Neuronal stem cell (in vitro differentiated cells): ENCODE measurements around the gene IL13RA2.

Experiments used
- DNase-seq: peaks from one replicate; pipeline ENCODE4 v3.0.0-alpha.2; 2013; ENCODE audit warnings: low spot score
- H2AFZ ChIP-seq: one replicate; pipeline ENCODE4 v1.6.1; 2013; ENCODE audit warnings: mild to moderate bottlenecking, low read length, inconsistent platforms
- H2AK5ac ChIP-seq: 2 replicates; pipeline ENCODE4 v1.6.1; 2013; ENCODE audit warnings: low read depth, mild to moderate bottlenecking, inconsistent platforms, low read length, moderate library complexity, mixed read lengths
- H2BK120ac ChIP-seq: 2 replicates; pipeline ENCODE4 v1.6.1; 2013; ENCODE audit warnings: low read depth, mild to moderate bottlenecking, inconsistent platforms, low read length, moderate library complexity, mixed read lengths
- H2BK12ac ChIP-seq: one replicate; pipeline ENCODE4 v1.6.1; 2013; ENCODE audit warnings: low read length, inconsistent platforms
- H2BK15ac ChIP-seq: 2 replicates; pipeline ENCODE4 v1.6.1; 2013; ENCODE audit warnings: mild to moderate bottlenecking, low read length, inconsistent platforms, mixed read lengths
- H2BK5ac ChIP-seq: one replicate; pipeline ENCODE4 v1.6.1; 2013; ENCODE audit warnings: inconsistent platforms, mild to moderate bottlenecking, low read length, moderate library complexity
- H3K14ac ChIP-seq: one replicate; pipeline ENCODE4 v1.6.1; 2013; ENCODE audit warnings: low read length, inconsistent platforms
- H3K18ac ChIP-seq: 2 replicates; pipeline ENCODE4 v1.6.1; 2013; ENCODE audit warnings: low read length, inconsistent platforms
- H3K23ac ChIP-seq: 2 replicates; pipeline ENCODE4 v1.6.1; 2013; ENCODE audit warnings: low read depth, mild to moderate bottlenecking, mixed read lengths, low read length, inconsistent platforms; ENCODE audit not compliant: poor library complexity
- H3K27ac ChIP-seq: replicated peaks from 3 replicates; pipeline ENCODE4 v1.5.1; 2013; ENCODE audit warnings: low read length, inconsistent platforms
- H3K27me3 ChIP-seq, 3 experiments: 2 replicates each; pipeline ENCODE4 v1.6.1; 2013; ENCODE audit warnings: low read length in 3 of 3, mild to moderate bottlenecking in 2 of 3, inconsistent platforms in 1 of 3, low read depth in 1 of 3, mixed read lengths in 1 of 3, moderate library complexity in 1 of 3; ENCODE audit not compliant: control insufficient read depth in 3 of 3, insufficient read depth in 3 of 3
- H3K36me3 ChIP-seq, 2 donors: replicated peaks in 1 of 2; 2 replicates each; pipeline ENCODE4 v1.6.1; 2013; ENCODE audit warnings: low read length in 2 of 2; ENCODE audit not compliant: control insufficient read depth in 2 of 2, insufficient read depth in 2 of 2
- H3K4ac ChIP-seq: 2 replicates; pipeline ENCODE4 v1.6.1; 2013; ENCODE audit warnings: inconsistent platforms, mild to moderate bottlenecking, low read length, moderate library complexity
- H3K4me1 ChIP-seq, 2 donors: 1 replicate in 1 of 2; 2 replicates in 1 of 2; pipeline ENCODE4 v1.6.1; 2013; ENCODE audit warnings: low read length in 2 of 2, low read depth in 1 of 2; ENCODE audit not compliant: control insufficient read depth in 2 of 2, insufficient read depth in 1 of 2
- H3K4me2 ChIP-seq: one replicate; pipeline ENCODE4 v1.6.1; 2013; ENCODE audit warnings: mild to moderate bottlenecking, low read length, inconsistent platforms; ENCODE audit not compliant: insufficient read depth, poor library complexity, severe bottlenecking
- H3K4me3 ChIP-seq, 2 donors: 2 replicates each; pipeline ENCODE4 v1.5.1; 2013; ENCODE audit warnings: low read length in 2 of 2, mild to moderate bottlenecking in 2 of 2, inconsistent platforms in 1 of 2, moderate library complexity in 1 of 2
- H3K79me1 ChIP-seq: one replicate; pipeline ENCODE4 v1.6.1; 2013; ENCODE audit warnings: low read depth, mild to moderate bottlenecking, inconsistent platforms, low read length, moderate library complexity
- H3K9ac ChIP-seq: one replicate; pipeline ENCODE4 v1.6.1; 2013; ENCODE audit warnings: mild to moderate bottlenecking, low read depth, low read length, inconsistent platforms; ENCODE audit not compliant: poor library complexity
- H3K9me3 ChIP-seq, 2 donors: replicated peaks in 1 of 2; 2 replicates each; pipeline versions ENCODE3 to v1.6.1; 2013; ENCODE audit warnings: low read length in 2 of 2, mild to moderate bottlenecking in 2 of 2, inconsistent platforms in 1 of 2, low read depth in 1 of 2, mixed read lengths in 1 of 2, moderate library complexity in 1 of 2; ENCODE audit not compliant: control insufficient read depth in 2 of 2, insufficient read depth in 1 of 2
- H4K8ac ChIP-seq: one replicate; pipeline ENCODE4 v1.6.1; 2013; ENCODE audit warnings: low read depth, mild to moderate bottlenecking, inconsistent platforms, low read length, moderate library complexity
- H4K91ac ChIP-seq: one replicate; pipeline ENCODE4 v1.6.1; 2013; ENCODE audit warnings: low read length, low read depth, mild to moderate bottlenecking, inconsistent platforms; ENCODE audit not compliant: poor library complexity
- WGBS, 2 donors: extraction: QIAGEN DNeasy Blood & Tissue Kit; methylation state at CpG; one replicate each; pipeline ENCODE4 v1.1.7; 2013; ENCODE audit warnings: missing lambda C conversion rate in 2 of 2, mixed read lengths in 1 of 2; ENCODE audit not compliant: insufficient read length in 2 of 2, insufficient replicate concordance in 1 of 2; ENCODE audit errors: extremely low coverage in 2 of 2; 5-methylcytosine and 5-hydroxymethylcytosine counted together

The IL13RA2 gene

DNA sequence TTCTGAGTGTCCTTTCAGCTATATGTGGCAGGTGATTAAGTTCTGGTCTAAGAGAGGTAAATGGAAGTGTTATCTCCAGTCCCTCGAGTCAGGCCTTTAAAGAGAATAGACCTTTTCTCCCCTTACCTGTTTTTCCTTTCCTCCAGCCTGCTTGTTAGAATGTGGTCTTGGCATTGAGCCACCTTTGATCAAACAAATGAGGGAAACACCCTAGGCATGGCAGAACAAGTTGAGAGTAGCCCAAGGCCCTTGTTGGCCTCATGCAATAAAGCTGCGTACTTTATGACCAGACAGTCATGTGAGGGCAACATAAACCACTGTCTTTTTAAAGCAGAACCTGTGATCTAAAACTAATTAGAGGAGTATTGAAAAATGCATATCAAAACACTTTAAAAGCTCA lies 13.2 kb upstream of the IL13RA2 start:
- Histone ChIP-seq H3K4me1 (no peaks in the 10 kb centered on the region), H3K27me3 (peaks cover 0 to 5% (median 0%) of the 10 kb centered on the region in 3 experiments), H3K27ac (no peak overlapping the region), H2BK120ac (no peak overlapping the region), H2BK12ac (no peak overlapping the region), H3K4me3 (no peak overlapping the region), H3K4ac (no peak overlapping the region), H3K9me3 (no peaks in the 10 kb centered on the region), H3K18ac (no peak overlapping the region), H3K4me2 (no peak overlapping the region), H2BK5ac (no peak overlapping the region), H3K36me3 (no peaks in the 10 kb centered on the region), H4K8ac (no peak overlapping the region), H3K14ac (no peak overlapping the region), H3K23ac (no peak overlapping the region), H3K79me1 (no peaks in the 10 kb centered on the region), H4K91ac (no peak overlapping the region), H2AFZ (no peak overlapping the region), H3K9ac (no peak overlapping the region), H2AK5ac (no peak overlapping the region), H2BK15ac (no peak overlapping the region)
- DNase-seq: no peak
- no CpG with 5 or more reads among the region's 2 CpGs for WGBS, 2 donors

DNA sequence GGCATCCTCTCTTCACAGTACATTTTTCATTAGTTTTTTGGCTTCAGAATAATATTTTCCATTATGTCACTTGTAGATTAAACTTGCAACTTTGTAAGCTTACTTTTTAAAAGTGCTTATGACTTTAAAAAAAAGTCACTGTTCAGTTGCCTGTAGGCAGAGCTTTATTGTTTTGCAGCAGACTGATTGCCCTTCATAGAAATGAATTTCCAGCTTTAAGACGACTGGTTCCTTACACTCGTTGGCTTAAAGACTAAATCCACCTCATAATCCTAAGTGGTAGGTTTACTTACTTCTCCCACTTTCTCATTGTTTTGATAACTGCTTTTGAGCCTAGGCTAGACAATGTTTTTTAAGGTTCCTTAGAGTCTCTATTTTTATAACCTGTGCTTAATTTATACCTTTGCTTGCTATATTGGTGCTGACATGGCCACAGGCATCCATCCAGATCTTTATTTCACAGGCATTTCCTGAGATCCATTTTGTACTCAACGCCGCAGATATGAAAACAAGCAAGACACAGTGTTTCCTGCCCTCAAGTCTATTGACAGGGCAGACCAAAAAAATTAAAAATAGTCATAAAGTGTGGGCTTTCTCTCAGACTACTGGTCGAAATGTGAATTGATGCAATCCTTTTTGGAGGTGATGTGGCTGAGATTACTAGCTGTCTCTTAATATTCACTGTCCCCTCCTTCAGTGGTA lies 12.6 kb upstream of the IL13RA2 start:
- no peak for DNase-seq
- H3K36me3 ChIP-seq: no peaks in the 10 kb centered on the region
- no peak overlapping the region for H3K4ac ChIP-seq
- no peak overlapping the region for H3K18ac ChIP-seq
- H2BK120ac ChIP-seq: no peak overlapping the region
- H2BK5ac ChIP-seq: no peak overlapping the region
- no peak overlapping the region for H2BK15ac ChIP-seq
- no peak overlapping the region for H3K14ac ChIP-seq
- H3K9me3 ChIP-seq: no peaks in the 10 kb centered on the region
- no peaks in the 10 kb centered on the region for H3K79me1 ChIP-seq
- H3K27ac ChIP-seq: no peak overlapping the region
- H4K8ac ChIP-seq: no peak overlapping the region
- no peaks in the 10 kb centered on the region for H3K27me3 ChIP-seq
- H3K4me2 ChIP-seq: no peak overlapping the region
- no peak overlapping the region for H2AK5ac ChIP-seq
- no peak overlapping the region for H2BK12ac ChIP-seq
- H3K4me1 ChIP-seq: no peaks in the 10 kb centered on the region
- WGBS, 2 donors: no CpG with 5 or more reads among the region's 5 CpGs
- H4K91ac ChIP-seq: no peak overlapping the region
- H3K23ac ChIP-seq: no peak overlapping the region
- no peak overlapping the region for H3K9ac ChIP-seq
- no peak overlapping the region for H2AFZ ChIP-seq
- H3K4me3 ChIP-seq: no peak overlapping the region

DNA sequence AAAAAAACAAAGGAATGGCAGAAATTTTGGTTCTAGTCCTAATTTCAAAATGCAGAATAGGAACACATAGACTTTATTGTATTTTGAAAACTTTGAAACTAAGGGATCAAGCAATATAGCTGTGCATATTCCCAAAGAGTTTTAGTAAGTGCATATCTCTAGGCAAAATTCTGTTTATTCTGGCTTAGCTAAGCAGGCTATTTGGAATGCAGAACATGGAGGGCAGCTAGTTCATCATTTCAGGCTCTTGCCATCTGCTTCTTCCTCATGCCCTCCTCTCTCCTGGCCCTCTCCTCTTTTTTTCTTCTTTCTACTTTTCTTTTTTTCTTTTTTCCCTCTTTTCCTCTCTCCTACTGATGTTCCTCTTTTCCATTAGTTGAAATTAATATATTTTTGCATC lies 12.0 kb upstream of the IL13RA2 start:
- Histone ChIP-seq H3K36me3 (no peaks in the 10 kb centered on the region), H3K4me1 (no peaks in the 10 kb centered on the region), H3K4me3 (no peak overlapping the region), H3K27me3 (no peaks in the 10 kb centered on the region), H3K23ac (no peak overlapping the region), H3K79me1 (no peaks in the 10 kb centered on the region), H3K14ac (no peak overlapping the region), H3K27ac (no peak overlapping the region), H2AK5ac (no peak overlapping the region), H4K8ac (no peak overlapping the region), H3K9me3 (no peaks in the 10 kb centered on the region), H2AFZ (no peak overlapping the region), H2BK15ac (no peak overlapping the region), H3K18ac (no peak overlapping the region), H3K9ac (no peak overlapping the region), H3K4me2 (no peak overlapping the region), H4K91ac (no peak overlapping the region), H2BK12ac (no peak overlapping the region), H3K4ac (no peak overlapping the region), H2BK120ac (no peak overlapping the region), H2BK5ac (no peak overlapping the region)
- no peak for DNase-seq

DNA sequence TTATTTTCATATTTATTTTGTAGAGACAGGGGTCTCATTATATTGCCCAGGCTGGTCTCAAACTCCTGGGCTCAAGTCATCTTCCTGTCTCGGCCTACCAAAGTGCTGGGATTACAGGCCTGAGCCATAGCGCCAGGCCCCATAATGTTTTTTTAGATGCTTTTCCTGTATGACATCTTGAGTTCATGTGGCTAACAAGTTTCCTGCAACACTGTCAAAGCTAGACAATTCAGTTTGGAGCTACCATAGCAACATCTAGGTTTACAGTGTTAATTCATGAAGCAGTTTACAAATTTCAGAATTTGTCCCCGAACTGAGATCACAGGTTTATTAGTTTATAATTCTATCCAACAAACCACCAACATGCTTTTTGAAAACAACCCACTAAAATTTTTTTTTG lies 6.4 kb upstream of the IL13RA2 start:
- Histone ChIP-seq H2BK5ac (no peak overlapping the region), H2AFZ (no peak overlapping the region), H4K8ac (no peak overlapping the region), H3K14ac (no peak overlapping the region), H3K27me3 (no peaks in the 10 kb centered on the region), H4K91ac (no peak overlapping the region), H3K27ac (no peak overlapping the region), H3K18ac (no peak overlapping the region), H2BK120ac (no peak overlapping the region), H3K9ac (no peak overlapping the region), H3K36me3 (no peaks in the 10 kb centered on the region), H3K4me1 (no peaks in the 10 kb centered on the region), H2BK12ac (no peak overlapping the region), H3K4me2 (no peak overlapping the region), H3K9me3 (no peaks in the 10 kb centered on the region), H2AK5ac (no peak overlapping the region), H3K23ac (no peak overlapping the region), H3K4ac (no peak overlapping the region), H3K79me1 (no peaks in the 10 kb centered on the region), H3K4me3 (no peak overlapping the region), H2BK15ac (no peak overlapping the region)
- no CpG with 5 or more reads among the region's 3 CpGs for WGBS, 2 donors
- no peak for DNase-seq
